Iris pigment epithelial cell (primary cell): ENCODE data around the gene B4GALT5.

ENCODE experiments used
- DNase-seq: peaks from one replicate; pipeline ENCODE4 v3.0.0-alpha.2; 2011; ENCODE audit warnings: low read depth

B4GALT5 gene

DNA sequence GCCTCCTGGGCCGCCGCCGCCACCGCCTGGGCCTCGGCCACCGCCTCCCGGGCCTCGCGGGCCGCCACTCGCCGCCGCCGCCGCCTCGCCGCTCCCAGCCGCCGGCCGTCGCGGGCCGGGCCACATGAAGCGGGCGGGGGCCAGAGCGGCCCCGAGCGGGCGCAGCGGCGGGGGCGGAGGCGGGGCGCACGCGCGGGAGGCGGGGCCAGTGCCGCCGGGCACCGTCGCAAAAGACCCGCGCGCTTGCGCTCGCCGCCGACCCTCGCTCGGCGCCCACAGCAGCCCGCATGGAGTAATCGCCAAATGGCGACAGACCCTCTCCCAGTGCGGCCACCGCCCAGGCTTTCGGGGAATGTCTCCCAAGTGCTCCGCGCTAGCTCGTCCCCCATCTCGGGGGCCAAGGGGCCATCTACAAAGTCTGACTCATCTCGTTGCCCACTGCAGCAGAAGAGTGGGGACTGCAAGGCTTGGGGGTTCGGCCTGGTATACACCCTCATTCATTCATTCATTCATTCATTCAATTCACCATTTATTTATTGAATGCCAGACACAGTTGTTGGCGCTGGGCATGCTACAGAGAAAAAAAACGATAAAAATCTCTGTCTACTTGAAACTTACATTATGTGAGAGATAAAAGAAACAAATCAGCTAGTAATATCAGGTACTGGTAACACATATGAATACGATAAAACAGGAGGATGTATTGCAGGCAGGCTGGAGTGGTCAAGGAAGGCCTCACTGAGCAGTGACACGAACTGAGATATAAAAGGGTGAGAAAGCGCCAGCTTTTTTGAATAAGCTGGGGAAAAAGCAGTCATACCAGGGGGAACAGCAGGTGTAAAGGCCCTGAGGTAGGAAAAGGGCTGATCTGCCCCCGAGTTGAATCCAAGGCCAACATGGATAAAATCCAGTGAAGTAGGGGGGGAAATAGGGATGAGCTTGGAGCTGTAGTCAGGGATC is at the start of gene B4GALT5:
B4GALT5 (minus strand) TSS at position 126 of the 960 bp plus-strand sequence. CDS start 188 bp downstream, outside the sequence.
- peak; percentile 64 for DNase-seq

- peak; percentile 40 for DNase-seq
These were observed 49.5 kb upstream of the B4GALT5 start for GRCh38 chr20:49762940-49763766.

DNA sequence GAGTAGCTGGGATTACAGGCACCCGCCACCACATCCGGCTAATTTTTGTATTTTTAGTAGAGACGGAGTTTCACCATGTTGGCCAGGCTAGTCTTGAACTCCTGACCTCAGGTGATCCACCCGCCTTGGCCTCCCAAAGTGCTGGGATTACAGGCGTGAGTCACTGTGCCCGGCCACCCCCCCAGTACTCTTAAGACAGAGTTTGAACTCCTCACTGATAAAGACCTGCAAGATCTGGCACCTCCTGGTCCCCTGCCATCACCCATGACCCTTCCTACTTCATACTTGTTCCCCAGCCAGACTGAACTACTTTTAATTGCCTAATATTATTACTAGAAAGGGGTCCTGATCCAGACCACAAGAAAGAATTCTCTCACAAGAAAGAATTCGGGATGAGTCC is 48.2 kb upstream of the B4GALT5 start:
- DNase-seq = peak; percentile 37

GRCh38 chr20:49759266-49759950 is 45.7 kb upstream of the B4GALT5 start:
- DNase-seq = no peak

DNA sequence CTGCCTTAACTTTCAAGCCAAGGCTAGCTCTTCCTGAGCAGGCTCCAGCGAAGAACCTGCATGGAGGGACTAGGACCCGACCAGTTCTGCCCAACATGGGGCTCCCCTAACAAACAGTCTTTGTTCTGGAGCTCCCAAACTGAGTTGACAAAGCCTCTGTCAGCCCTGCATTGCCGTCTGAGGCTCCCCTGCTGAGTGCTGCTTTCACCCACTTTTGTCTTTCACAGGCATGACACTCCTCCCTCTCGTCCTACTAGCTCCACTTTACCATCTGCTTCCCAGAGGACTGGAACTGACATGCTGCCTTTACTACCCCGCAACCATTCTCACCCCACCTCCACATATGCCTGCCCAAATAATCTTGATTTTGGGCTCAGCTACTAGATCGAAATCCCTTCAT is 45.1 kb upstream of the B4GALT5 start:
- no peak for DNase-seq

DNA sequence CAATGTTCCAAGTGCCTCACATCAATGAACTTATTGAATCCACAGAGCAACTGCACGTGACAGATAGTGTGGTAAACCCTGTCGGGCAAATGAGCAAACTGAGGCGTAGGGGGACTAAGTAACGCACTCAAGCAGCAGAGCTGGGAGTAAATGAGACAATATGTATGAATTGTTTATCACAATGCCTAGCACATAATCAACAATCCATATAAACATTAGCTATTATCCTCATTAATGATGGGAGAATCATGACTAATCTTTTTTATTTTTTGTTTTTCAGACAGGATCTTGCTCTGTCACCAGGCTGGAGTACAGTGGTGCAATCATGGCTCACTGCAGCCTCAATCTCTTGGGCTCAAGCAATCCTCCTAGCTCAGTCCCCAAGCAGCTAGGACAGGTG is 43.9 kb upstream of the B4GALT5 start:
- no peak for DNase-seq

GRCh38 chr20:49756241-49756640 is 42.6 kb upstream of the B4GALT5 start:
- no peak for DNase-seq

DNA sequence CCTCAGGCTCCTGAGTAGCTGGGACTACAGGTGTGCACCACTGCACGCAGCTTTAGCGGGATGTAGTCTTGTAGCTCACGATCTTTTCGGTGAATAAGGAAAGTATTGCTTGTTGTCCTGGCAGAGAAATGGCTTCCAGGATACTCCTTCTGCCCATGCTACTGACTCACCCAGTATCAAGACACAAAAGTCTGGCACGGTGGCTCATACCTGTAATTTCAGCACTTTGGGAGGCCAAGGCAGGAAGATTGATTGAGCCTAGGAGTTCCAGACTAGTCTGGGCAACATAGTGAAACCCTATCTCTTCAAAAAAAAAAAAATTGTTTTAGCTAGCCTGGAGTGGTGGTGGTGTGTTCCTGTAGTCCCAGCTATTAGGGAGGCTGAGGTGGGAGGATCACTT is 40.9 kb upstream of the B4GALT5 start:
- no peak for DNase-seq

DNA sequence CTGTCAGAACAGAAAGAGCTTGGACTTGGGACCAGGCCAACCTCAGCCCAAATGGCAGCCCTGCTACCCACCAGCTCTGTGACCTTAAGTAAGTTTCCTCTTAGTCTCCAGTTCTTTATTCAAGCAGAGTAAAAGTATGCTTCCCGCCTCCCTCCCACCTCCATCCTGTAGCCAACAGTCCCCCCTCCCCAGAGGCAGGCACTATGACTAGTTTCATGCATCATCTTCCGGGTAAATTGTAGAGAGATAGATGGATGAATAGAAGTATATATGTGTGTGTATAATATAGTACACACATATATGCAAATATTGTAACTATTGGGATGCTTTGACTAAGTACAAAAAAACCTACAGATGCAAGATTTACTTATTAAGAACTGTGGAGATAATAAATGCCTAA is 39.5 kb upstream of the B4GALT5 start:
- no peak for DNase-seq

GRCh38 chr20:49752201-49752903 is 38.7 kb upstream of the B4GALT5 start:
- no peak for DNase-seq

DNA sequence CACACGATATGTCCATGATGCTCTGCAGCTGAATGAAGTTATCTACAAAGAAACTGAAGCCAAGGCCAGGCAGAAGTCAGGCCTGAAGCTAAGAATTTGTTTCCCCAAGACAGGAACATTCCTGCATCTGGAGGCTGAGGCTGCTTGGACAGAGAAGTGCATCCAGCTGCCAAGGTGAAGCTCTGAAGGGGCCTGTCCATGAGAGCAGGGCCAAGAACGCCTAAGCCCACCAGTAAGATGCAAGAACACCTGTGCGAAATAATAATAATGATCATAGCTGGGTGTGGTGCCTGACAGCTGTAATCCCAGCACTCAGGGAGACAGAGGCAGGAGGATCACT is 37.7 kb upstream of the B4GALT5 start:
- no peak for DNase-seq

- DNase-seq = no peak
These were observed 37.1 kb upstream of the B4GALT5 start for GRCh38 chr20:49750611-49751396.

DNA sequence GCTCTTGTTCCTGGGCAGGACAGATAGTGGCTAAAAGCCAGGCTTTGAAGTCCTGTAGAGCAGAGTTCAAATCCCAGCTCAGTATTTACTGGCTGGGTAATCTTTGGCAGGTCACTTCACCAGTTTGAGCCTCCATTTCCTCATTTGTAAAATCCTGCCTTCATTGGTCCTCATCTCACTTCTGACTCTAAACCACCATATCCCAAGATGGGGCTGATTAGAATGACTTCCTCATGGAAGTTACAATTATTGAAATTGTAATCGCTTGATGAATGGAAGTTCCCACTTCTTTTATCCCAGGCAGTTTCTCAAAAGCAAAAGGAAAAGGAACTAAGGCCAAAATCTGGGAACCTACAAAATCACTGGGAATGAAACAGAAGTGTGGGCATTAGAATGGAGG is 35.9 kb upstream of the B4GALT5 start:
- DNase-seq = no peak

DNA sequence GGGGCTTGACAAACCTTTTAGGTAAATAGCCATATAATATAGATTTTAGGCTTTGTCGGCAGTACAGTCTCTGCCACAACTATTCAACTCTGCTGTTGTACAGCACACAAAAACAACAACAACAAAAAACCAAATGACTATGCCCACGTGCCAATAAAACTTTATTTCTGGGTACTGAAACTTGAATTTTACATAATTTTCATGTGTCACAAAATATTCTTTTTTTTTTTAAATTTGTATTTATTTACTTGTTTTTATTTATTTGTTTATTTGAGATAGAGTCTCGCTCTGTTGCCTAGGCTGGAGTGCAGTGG is 34.8 kb upstream of the B4GALT5 start:
- no peak for DNase-seq

GRCh38 chr20:49747707-49748524 is 34.2 kb upstream of the B4GALT5 start:
- DNase-seq = peak; percentile 70

DNA sequence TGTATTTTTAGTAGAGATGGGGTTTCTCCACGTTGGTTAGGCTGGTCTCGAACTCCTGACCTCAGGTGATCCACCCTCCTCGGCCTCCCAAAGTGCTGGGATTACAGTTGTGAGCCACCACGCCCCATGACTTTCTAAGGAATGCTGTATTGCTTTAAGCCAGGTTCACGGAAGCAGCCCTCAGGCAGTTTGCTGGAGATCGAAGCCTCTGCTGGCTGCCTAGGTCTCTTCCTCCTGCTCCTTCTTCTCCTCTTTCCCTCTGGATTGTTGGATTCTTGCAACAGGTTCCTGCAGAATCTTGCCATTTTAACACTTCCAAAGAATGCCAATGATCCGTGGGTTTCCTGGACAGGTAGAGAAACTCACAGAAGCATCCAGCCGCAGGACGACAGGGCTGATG is 29.3 kb upstream of the B4GALT5 start:
- no peak for DNase-seq

DNA sequence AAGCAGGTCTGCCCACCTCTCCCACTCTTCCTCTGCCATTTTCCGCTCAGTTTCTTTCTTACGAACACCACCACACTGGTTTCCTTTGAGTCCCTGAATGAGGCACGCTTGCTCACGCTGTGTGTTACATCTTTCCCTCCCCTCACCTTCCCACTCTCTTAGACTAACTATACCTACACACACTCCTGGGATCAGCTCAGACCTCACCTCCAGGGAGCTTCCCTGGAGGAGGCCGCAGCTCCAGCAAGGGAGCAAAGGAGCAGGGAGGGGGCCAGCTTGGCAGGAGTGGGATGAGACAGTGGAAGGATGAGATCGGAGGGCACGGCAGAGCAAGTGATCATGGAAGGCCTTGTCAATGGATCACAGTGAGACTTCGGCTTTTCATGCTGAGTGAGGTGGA is 28.3 kb upstream of the B4GALT5 start:
- DNase-seq = no peak

- DNase-seq = no peak
These were observed 27.1 kb upstream of the B4GALT5 start for GRCh38 chr20:49740807-49741206.

- DNase-seq = no peak
These were observed 25.4 kb upstream of the B4GALT5 start for GRCh38 chr20:49739042-49739441.

DNA sequence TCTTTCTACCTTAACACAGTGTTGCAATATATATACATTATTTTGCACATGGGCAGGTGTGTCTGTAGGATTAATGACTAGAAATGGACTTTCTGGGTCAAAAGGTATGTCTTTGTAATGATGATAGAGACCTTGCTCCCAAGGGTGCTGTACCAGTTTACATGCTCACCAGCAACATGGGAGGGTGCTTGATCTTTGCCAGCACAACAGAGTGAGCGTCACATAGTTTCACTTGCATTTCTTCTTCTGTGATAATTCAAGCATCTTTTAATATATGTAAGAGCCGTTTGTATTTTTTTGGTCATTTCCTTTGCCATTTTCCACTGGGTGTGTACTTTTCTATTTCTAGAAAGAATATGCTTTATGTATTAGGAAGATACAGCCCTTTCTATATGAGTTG is 23.6 kb upstream of the B4GALT5 start:
- DNase-seq = no peak
